ENCODE data around the gene VPS37C. TPM values are rescaled to one million over a fixed set of nuclear protein-coding genes. Genes with fewer than 3 reads are reported as not detected.

The VPS37C gene
- total RNA-seq, 1 donor from 2014 or later, result 9.9 TPM

GRCh38 chr11:61119055-61119454, 42.2 kb downstream of the VPS37C start:
- Histone ChIP-seq H3K27ac (no peak overlapping the region), H3K27me3 (no peaks in the 10 kb centered on the region), H3K4me3 (no peak overlapping the region), H3K36me3 (no peaks in the 10 kb centered on the region), H3K9ac (no peak overlapping the region), H3K9me3 (ENCODE audit: low read depth) (no peaks in the 10 kb centered on the region), H3K4me2 (no peak overlapping the region), H4K20me1 (ENCODE audit: low read depth) (no peaks in the 10 kb centered on the region), H3F3A (ENCODE audit: low read depth) (no peaks in the 10 kb centered on the region), H3K79me2 (ENCODE audit: low read depth) (no peaks in the 10 kb centered on the region), H2AFZ (replicated peaks) (no peak overlapping the region), H3K4me1 (peaks cover 8% of the 10 kb centered on the region)
- Mint-ChIP-seq H3K27ac (no peak overlapping the region), H3K4me3 (no peak overlapping the region), H3K27me3 (ENCODE audit: insufficient read depth, low read depth) (peaks cover 7% of the 10 kb centered on the region), H3K4me1 (peaks cover 19% of the 10 kb centered on the region), H3K9me3 (no peaks in the 10 kb centered on the region), H3K36me3 (peaks cover 2% of the 10 kb centered on the region)
- TF ChIP-seq EZH2phosphoT487 (IDR thresholded peaks at IDR 0.05), result no peak
- no peak for TF ChIP-seq CTCF (IDR thresholded peaks at IDR 0.05)
- TF ChIP-seq EZH2 (IDR thresholded peaks at IDR 0.05), result no peak
- DNase-seq (ENCODE audit: low spot score), result no peak

GRCh38 chr11:61118406-61118805, 42.8 kb downstream of the VPS37C start:
- no peak overlapping the region for H3K4me3 ChIP-seq
- no peaks in the 10 kb centered on the region for H3F3A ChIP-seq (ENCODE audit: low read depth)
- no peaks in the 10 kb centered on the region for H4K20me1 ChIP-seq (ENCODE audit: low read depth)
- no peak overlapping the region for H3K27ac ChIP-seq
- no peak overlapping the region for H3K4me3 Mint-ChIP-seq
- H3K36me3 ChIP-seq, result no peaks in the 10 kb centered on the region
- H3K4me1 Mint-ChIP-seq, result peaks cover 19% of the 10 kb centered on the region
- H3K9me3 ChIP-seq (ENCODE audit: low read depth), result no peaks in the 10 kb centered on the region
- H3K36me3 Mint-ChIP-seq, result peaks cover 2% of the 10 kb centered on the region
- H3K4me2 ChIP-seq, result no peak overlapping the region
- H3K27me3 Mint-ChIP-seq (ENCODE audit: insufficient read depth, low read depth), result peaks cover 7% of the 10 kb centered on the region
- no peak overlapping the region for H2AFZ ChIP-seq (replicated peaks)
- peaks cover 8% of the 10 kb centered on the region for H3K4me1 ChIP-seq
- H3K9me3 Mint-ChIP-seq, result no peaks in the 10 kb centered on the region
- TF ChIP-seq EZH2 (IDR thresholded peaks at IDR 0.05) (no peak), CTCF (IDR thresholded peaks at IDR 0.05) (no peak), EZH2phosphoT487 (IDR thresholded peaks at IDR 0.05) (no peak)
- no peak overlapping the region for H3K9ac ChIP-seq
- H3K27ac Mint-ChIP-seq, result peak overlapping the region; percentile 40
- no peak for DNase-seq (ENCODE audit: low spot score)
- H3K27me3 ChIP-seq, result no peaks in the 10 kb centered on the region
- no peaks in the 10 kb centered on the region for H3K79me2 ChIP-seq (ENCODE audit: low read depth)

- no peak for TF ChIP-seq EZH2 (IDR thresholded peaks at IDR 0.05)
- no peak for TF ChIP-seq CTCF (IDR thresholded peaks at IDR 0.05)
- no peak for TF ChIP-seq EZH2phosphoT487 (IDR thresholded peaks at IDR 0.05)
- H3K27me3 ChIP-seq, result no peaks in the 10 kb centered on the region
- H3K27me3 Mint-ChIP-seq (ENCODE audit: insufficient read depth, low read depth), result peaks cover 7% of the 10 kb centered on the region
- no peaks in the 10 kb centered on the region for H4K20me1 ChIP-seq (ENCODE audit: low read depth)
- H3K9ac ChIP-seq, result no peak overlapping the region
- peaks cover 8% of the 10 kb centered on the region for H3K4me1 ChIP-seq
- H3K36me3 Mint-ChIP-seq, result peaks cover 2% of the 10 kb centered on the region
- no peaks in the 10 kb centered on the region for H3K9me3 ChIP-seq (ENCODE audit: low read depth)
- H3K9me3 Mint-ChIP-seq, result no peaks in the 10 kb centered on the region
- H3K36me3 ChIP-seq, result no peaks in the 10 kb centered on the region
- no peaks in the 10 kb centered on the region for H3K79me2 ChIP-seq (ENCODE audit: low read depth)
- H2AFZ ChIP-seq (replicated peaks), result no peak overlapping the region
- H3K4me2 ChIP-seq, result no peak overlapping the region
- DNase-seq (ENCODE audit: low spot score), result no peak
- no peaks in the 10 kb centered on the region for H3F3A ChIP-seq (ENCODE audit: low read depth)
- peaks cover 19% of the 10 kb centered on the region for H3K4me1 Mint-ChIP-seq
- H3K27ac Mint-ChIP-seq, result no peak overlapping the region
- H3K4me3 Mint-ChIP-seq, result no peak overlapping the region
- no peak overlapping the region for H3K27ac ChIP-seq
- no peak overlapping the region for H3K4me3 ChIP-seq
Observed at GRCh38 chr11:61118004-61118403, 43.2 kb downstream of the VPS37C start.
